ENCODE results near the gene ALDH1A2. TPM values are rescaled to one million over a fixed set of nuclear protein-coding genes. Genes with fewer than 3 reads are reported as not detected.
"Not testable (repeated sequence)": the region's sequence is repeated elsewhere in the genome, so short reads cannot be mapped to it uniquely, and the experiment has no call there.

ALDH1A2 gene
- total RNA-seq, result 7.1 TPM

DNA sequence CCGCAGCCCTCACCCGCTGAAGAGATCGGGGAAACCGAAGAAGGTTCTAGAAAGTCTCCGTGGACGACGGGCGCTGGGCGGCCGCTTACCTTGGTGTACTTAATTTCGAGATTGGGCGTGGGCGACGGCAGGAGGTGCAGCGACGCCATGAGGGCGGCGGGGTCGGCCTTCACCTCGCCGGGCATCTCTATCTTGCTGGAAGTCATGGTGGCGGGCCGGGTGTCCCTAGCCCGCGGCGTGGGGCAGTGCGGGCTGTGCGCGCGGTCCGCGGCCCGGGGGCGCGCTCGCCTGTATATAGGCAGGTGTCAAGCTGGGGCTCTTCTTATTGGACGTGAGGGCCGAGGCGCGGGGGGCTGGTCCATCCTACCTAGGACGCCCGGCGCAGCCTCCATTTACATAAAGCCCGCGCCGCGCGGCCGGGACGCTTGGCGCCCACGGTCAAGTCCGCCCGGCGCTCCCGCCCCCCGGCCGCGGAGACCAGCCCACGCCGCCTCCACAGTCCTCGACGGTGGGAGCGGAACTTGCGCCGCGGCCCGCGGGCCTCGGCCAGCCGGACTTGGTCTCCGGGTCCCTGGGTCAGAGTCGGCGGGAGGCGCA is at the start of gene ALDH1A2:
ALDH1A2 (minus strand) TSS at position 267 of the 597 bp plus-strand sequence; CDS start at position 206, 61 bp downstream.
- peak; percentile 57 for DNase-seq (ENCODE audit: low spot score)
- ATAC-seq, result no peak

GRCh38 chr15:58114812-58115211 is 49.3 kb upstream of the ALDH1A2 start:
- no peak for DNase-seq (ENCODE audit: low spot score)
- intact Hi-C loops (cut with DNase I), result no loop called here
- ATAC-seq, result no peak

More for the DNA sequence above, at the start of gene ALDH1A2:
- intact Hi-C loops (cut with DNase I), result no loop called here

- DNase-seq (ENCODE audit: low spot score) (no peak), ATAC-seq (no peak)
- intact Hi-C loops (cut with DNase I), result no loop called here
Measured at GRCh38 chr15:58114388-58114787, 48.9 kb upstream of the ALDH1A2 start.

DNA sequence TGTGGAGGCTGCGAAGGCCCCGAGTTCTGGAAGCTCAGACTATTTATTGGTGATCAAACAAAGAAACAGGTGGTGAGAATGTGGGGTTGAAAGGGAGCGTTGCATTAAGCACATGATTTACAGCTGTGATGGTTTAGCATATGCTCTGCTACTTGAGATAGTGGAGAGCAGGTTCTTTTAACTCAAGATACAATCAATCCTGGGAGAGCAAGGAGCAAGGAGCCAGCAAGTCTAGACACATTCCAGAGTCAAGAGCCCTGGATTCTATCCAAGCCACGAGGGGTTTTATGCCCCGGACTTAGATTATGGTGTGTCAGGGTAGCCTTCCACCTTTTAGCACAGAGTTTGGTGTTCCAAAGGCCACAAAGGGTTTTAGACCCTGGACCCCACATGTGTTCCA is 47.8 kb upstream of the ALDH1A2 start:
- intact Hi-C loops (cut with DNase I); DNase-seq (ENCODE audit: low spot score); ATAC-seq: not testable (repeated sequence)

- DNase-seq (ENCODE audit: low spot score), result no peak
- ATAC-seq, result no peak
- intact Hi-C loops (cut with DNase I), result no loop called here
Measured at GRCh38 chr15:58111718-58112104, 46.2 kb upstream of the ALDH1A2 start.

DNA sequence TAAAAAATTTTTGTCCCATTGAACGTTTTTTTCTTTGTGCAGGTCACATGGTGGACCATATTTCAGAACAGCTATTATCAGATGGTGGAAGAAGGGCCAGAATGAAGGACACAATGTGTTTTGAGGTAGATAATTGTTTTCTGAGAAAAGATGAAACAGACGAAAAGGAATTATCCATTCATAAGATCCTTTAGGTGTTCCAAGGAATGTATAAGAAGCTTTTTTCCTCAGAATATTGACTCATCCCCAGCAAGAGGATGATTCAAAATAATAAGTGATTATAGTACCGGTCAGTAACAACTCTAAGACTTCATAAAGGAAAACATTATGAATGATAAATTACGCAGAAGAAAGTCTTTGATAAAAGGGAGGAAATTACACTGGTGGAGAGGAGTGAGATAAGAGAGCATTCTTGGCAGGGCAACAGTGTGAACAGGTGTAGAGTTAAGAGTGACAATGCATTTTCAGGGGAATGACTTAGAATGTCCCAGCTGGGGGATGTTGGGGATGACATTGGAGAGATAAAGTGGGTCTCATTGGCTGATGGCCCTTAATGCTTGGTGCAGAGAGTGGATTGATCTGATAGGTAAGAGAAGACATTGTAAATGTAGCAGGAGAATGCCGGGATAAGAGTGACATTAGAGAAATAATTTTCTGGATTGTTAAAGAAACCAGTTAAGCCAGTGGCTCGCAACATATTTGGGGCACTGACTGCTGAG is 45.6 kb upstream of the ALDH1A2 start:
- no peak for ATAC-seq
- intact Hi-C loops (cut with DNase I), result no loop called here
- DNase-seq (ENCODE audit: low spot score), result no peak

DNA sequence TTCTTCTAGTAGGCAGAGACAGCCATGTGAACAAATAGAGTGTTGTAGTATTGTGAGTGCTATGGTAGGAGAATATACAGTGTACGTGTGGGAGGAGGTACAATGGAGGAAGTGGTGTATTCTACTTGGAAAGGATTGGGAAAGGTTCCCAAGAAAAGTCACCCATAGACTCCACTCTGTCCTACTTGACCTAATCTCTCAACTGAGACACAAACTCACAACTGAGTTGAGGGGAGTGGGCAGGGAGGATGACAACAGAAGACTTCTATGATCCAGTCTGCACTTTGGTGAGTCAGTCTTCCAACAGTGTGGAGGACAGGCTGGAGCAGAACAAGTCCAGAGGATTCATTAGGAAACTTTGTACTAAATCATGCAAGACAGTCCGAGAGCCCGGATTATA is 43.9 kb upstream of the ALDH1A2 start:
- intact Hi-C loops (cut with DNase I), result no loop called here
- no peak for ATAC-seq
- DNase-seq (ENCODE audit: low spot score), result no peak

DNA sequence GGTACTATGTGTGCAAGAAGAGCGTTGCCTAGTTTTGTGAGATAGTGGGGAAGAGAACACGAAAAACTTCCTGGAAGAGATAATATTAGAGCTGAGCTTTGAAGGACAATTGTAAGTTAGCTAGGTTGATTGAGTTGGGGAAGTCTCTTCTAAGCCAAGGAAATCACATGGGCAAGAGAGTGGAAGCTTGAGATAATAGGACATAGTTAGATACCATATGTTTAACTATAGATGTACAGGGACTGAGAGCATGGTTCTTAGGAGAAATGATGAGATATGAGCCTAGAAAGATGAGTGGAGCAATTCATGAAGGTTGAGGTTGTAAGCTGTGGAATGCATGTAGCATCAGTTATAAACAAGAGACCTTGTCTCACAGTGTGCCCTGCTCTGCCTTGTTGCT is 42.6 kb upstream of the ALDH1A2 start:
- no peak for ATAC-seq
- intact Hi-C loops (cut with DNase I), result no loop called here
- DNase-seq (ENCODE audit: low spot score), result no peak

DNA sequence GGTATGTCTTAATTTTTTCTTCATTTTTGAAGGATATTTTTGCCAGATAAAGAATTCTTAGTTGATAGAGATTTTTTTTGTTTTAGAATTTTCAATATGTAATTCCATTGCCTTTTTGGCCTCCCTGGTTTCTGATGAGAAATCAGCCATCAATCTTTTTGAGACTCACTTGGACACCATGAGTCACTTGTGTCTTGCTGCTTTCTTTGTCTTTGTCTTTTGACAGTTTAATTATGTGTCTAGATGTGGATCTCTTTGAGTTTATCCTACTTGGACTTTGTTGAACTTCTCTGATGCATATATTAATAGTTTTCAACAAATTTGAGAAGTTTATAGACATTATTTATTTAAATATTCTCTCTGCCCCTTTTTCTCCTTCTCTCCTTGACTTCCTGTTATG is 38.0 kb upstream of the ALDH1A2 start:
- DNase-seq (ENCODE audit: low spot score) (no peak), ATAC-seq (no peak)
- intact Hi-C loops (cut with DNase I), result no loop called here

DNA sequence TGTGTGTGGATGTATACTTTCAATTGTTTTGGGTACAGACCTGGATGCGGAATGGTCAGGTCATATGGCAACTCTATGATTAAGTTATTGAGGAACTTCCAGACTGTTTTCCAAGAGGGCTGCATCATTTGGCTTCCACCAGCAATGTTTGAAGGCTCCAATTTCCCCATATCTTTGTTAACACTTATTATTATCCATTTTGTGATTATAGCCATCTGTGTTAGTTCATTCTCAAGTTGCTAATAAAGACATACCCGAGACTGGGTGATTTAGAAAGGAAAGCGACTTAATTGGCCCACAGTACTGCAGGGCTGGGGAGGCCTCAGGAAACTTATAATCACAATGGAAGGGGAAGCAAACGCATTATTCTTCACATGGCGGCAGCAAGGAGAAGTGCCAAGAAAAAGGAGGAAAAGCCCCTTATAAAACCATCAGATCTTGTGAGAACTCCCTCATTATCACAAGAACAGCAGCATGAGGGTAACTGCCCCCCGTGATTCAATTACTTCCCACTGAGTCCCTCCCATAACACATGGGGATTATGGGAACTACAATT is 31.1 kb upstream of the ALDH1A2 start:
- DNase-seq (ENCODE audit: low spot score) (no peak), ATAC-seq (no peak)
- intact Hi-C loops (cut with DNase I), result no loop called here

DNA sequence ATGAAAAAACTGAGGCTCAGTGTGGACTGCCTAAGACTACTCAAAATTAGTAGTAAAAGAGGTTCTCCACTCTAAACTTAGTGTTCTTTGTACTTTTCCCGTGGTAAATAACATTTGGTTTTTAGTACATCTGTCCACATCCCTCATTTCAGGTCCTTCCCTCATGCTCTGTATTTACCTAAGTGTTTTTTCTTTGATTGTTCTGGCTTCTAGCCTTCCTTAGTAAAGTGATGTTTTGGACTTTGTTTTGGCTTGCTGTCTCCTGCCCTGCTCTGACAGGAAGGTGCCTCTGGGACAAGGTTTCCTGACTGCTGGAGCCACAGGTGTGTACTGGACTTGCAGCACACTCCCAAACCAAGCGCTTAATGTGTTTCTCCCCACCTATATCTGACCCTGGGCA is 29.9 kb upstream of the ALDH1A2 start:
- intact Hi-C loops (cut with DNase I), result no loop called here
- ATAC-seq (no peak), DNase-seq (ENCODE audit: low spot score) (no peak)

DNA sequence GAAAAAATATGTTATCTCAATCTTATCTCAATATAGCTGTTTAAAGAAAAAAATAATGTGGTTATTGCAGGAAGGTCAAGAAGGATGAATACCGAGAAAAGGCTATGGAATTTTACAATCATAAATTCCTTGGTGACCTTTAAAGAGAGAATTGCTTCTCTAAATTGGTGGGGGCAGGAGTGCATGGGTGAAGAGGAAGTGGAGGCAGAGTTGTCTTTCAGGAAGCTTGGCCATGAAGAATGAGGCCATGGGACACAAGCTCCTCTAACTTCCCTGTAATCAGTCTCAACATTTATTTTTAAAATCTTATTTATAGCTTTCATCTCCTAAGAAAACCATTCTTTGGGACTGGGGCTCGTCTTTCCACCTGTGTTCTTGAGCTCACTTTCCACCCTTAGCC is 22.4 kb upstream of the ALDH1A2 start:
- ATAC-seq, result no peak
- intact Hi-C loops (cut with DNase I), result no loop called here
- no peak for DNase-seq (ENCODE audit: low spot score)

GRCh38 chr15:58086491-58086890 is 21.0 kb upstream of the ALDH1A2 start:
- intact Hi-C loops (cut with DNase I), result no loop called here
- DNase-seq (ENCODE audit: low spot score), result no peak
- no peak for ATAC-seq

GRCh38 chr15:58083526-58083925 is 18.0 kb upstream of the ALDH1A2 start:
- intact Hi-C loops (cut with DNase I), result no loop called here
- DNase-seq (ENCODE audit: low spot score), result no peak
- ATAC-seq, result no peak

DNA sequence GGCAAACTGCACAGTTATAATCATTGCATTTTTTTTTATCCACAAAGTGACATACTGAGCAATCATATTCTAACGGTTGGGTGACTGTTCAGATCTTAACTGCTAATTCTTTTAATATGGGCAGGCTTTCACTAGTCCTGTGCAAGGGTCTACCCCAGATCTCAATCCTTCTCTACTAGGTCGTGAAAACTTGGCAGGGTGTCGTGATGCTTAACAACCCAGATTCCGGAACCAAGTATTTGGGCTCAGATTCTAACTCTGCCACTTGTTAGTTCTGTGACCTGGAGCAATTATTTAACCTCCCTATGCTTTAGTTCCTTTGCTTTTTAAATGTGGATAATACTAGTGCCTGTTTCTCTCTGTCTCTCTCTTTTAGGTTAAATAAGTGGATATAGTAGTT is 16.4 kb upstream of the ALDH1A2 start:
- DNase-seq (ENCODE audit: low spot score) (no peak), ATAC-seq (no peak)
- intact Hi-C loops (cut with DNase I), result no loop called here

GRCh38 chr15:58081456-58081855 is 15.9 kb upstream of the ALDH1A2 start:
- ATAC-seq, result no peak
- no peak for DNase-seq (ENCODE audit: low spot score)
- intact Hi-C loops (cut with DNase I), result no loop called here

- DNase-seq (ENCODE audit: low spot score); ATAC-seq; intact Hi-C loops (cut with DNase I): not testable (repeated sequence)
Measured at GRCh38 chr15:58080959-58081358, 15.4 kb upstream of the ALDH1A2 start.

DNA sequence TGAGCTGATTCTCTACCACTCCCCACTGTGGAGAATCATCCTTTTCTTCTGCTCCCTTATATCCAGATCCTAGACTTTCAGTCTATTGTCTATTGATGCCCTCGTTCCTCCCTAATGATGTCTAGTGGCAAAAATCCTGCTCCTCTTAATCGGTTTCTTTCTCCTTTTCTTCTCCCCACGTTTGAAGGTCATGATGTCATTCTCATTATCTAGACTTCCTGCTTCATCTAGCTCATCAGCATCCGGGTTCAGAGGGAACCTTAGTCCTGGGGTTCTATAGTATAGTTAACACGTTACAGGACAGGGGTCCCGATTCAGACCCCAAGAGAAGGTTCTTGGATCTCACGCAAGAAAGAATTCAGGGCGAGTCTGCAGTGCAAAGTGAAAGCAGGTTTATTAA is 14.9 kb upstream of the ALDH1A2 start:
- DNase-seq (ENCODE audit: low spot score) (no peak), ATAC-seq (no peak)
- intact Hi-C loops (cut with DNase I), result no loop called here

DNA sequence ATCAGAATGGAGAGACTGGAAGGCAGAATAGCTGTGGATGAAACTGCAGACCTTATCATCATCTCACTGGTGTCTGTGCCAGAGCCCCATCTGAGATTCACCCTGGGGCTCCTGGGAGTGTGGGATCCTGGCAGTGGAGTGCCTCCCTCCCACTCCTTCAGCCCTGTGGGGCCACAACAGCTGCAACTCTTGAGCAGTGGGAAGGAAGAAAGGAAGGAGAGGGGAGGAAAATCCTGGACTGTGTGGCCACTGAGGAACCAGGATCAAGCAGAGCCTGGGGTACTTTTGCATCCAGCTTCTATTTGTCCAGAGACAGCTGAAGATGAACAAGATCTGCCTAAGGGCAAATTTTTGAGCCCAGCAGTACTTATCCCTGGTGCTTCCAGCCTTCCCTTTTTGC is 13.1 kb upstream of the ALDH1A2 start:
- ATAC-seq, result no peak
- intact Hi-C loops (cut with DNase I), result no loop called here

GRCh38 chr15:58077427-58077826 is 11.9 kb upstream of the ALDH1A2 start:
- intact Hi-C loops (cut with DNase I), result no loop called here
- no peak for DNase-seq (ENCODE audit: low spot score)
- ATAC-seq, result no peak

More for the DNA sequence above, 13.1 kb upstream of the ALDH1A2 start:
- DNase-seq (ENCODE audit: low spot score), result no peak

GRCh38 chr15:58074452-58074851 is 8.9 kb upstream of the ALDH1A2 start:
- intact Hi-C loops (cut with DNase I), result no loop called here

More at GRCh38 chr15:58074452-58074851, 8.9 kb upstream of the ALDH1A2 start:
- ATAC-seq (no peak), DNase-seq (ENCODE audit: low spot score) (no peak)

Data from sciatic nerve (tissue), 2 donors.